HG03025 (cell line): ENCODE results near the gene BACH1.

ENCODE experiments used
- ATAC-seq: cut with Tn5 transposase; IDR thresholded peaks from one replicate; pipeline ENCODE4 v1.9.1; 2021; ENCODE audit warnings: mild to moderate bottlenecking, moderate library complexity; ENCODE audit not compliant: unreplicated experiment, low FRiP score

The BACH1 gene

GRCh38 chr21:29312981-29313380, 14.3 kb downstream of the BACH1 start:
- ATAC-seq: no peak

- ATAC-seq: no peak
These were observed 15.1 kb downstream of the BACH1 start for GRCh38 chr21:29313662-29314408.

- no peak for ATAC-seq
These were observed 16.5 kb downstream of the BACH1 start for GRCh38 chr21:29315131-29315749.

GRCh38 chr21:29316029-29316742, 17.5 kb downstream of the BACH1 start:
- no peak for ATAC-seq

- no peak for ATAC-seq
These were observed 18.1 kb downstream of the BACH1 start for GRCh38 chr21:29316806-29317205.

- ATAC-seq: no peak
These were observed 19.6 kb downstream of the BACH1 start for GRCh38 chr21:29318354-29318753.

- ATAC-seq: no peak
These were observed 21.3 kb downstream of the BACH1 start for GRCh38 chr21:29320031-29320430.

- no peak for ATAC-seq
These were observed 22.5 kb downstream of the BACH1 start for GRCh38 chr21:29321217-29321616.

GRCh38 chr21:29321932-29322928, 23.5 kb downstream of the BACH1 start:
- no peak for ATAC-seq

- ATAC-seq: no peak
These were observed 24.5 kb downstream of the BACH1 start for GRCh38 chr21:29323189-29323588.

- no peak for ATAC-seq
These were observed 28.3 kb downstream of the BACH1 start for GRCh38 chr21:29326914-29327554.

- no peak for ATAC-seq
These were observed 30.7 kb downstream of the BACH1 start for GRCh38 chr21:29329406-29329805.

GRCh38 chr21:29330797-29331196, 32.1 kb downstream of the BACH1 start:
- no peak for ATAC-seq

- ATAC-seq: no peak
These were observed 34.0 kb downstream of the BACH1 start for GRCh38 chr21:29332461-29333362.

GRCh38 chr21:29333406-29333805, 34.7 kb downstream of the BACH1 start:
- ATAC-seq: no peak

- ATAC-seq: no peak
These were observed 36.2 kb downstream of the BACH1 start for GRCh38 chr21:29334717-29335428.

GRCh38 chr21:29335720-29336119, 37.0 kb downstream of the BACH1 start:
- ATAC-seq: no peak

- ATAC-seq: no peak
These were observed 39.5 kb downstream of the BACH1 start for GRCh38 chr21:29338256-29338655.
